Measurements from ENCODE around the gene RAB19.
"Not testable (repeated sequence)": the region's sequence is repeated elsewhere in the genome, so short reads cannot be mapped to it uniquely, and the experiment has no call there.

GRCh38 chr7:140415816-140416215, 12.0 kb downstream of the RAB19 start:
- not testable (repeated sequence) for TF ChIP-seq ZNF274 (IDR thresholded peaks at IDR 0.05; ENCODE audit: low read length); ZNF274 (tag by site-specific recombination; IDR thresholded peaks at IDR 0.05; ENCODE audit: borderline replicate concordance); ZNF23 (tag by site-specific recombination; IDR thresholded peaks at IDR 0.05; ENCODE audit: borderline replicate concordance); CTCF (tag by site-specific recombination; IDR thresholded peaks at IDR 0.05); ZNF621 (tag by site-specific recombination; IDR thresholded peaks at IDR 0.05)
- TF ChIP-seq, protein P1, sequence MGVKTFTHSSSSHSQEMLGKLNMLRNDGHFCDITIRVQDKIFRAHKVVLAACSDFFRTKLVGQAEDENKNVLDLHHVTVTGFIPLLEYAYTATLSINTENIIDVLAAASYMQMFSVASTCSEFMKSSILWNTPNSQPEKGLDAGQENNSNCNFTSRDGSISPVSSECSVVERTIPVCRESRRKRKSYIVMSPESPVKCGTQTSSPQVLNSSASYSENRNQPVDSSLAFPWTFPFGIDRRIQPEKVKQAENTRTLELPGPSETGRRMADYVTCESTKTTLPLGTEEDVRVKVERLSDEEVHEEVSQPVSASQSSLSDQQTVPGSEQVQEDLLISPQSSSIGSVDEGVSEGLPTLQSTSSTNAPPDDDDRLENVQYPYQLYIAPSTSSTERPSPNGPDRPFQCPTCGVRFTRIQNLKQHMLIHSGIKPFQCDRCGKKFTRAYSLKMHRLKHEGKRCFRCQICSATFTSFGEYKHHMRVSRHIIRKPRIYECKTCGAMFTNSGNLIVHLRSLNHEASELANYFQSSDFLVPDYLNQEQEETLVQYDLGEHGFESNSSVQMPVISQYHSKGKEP (tag by site-specific recombination; IDR thresholded peaks at IDR 0.05) = not testable (repeated sequence)
- TF ChIP-seq, protein P2, sequence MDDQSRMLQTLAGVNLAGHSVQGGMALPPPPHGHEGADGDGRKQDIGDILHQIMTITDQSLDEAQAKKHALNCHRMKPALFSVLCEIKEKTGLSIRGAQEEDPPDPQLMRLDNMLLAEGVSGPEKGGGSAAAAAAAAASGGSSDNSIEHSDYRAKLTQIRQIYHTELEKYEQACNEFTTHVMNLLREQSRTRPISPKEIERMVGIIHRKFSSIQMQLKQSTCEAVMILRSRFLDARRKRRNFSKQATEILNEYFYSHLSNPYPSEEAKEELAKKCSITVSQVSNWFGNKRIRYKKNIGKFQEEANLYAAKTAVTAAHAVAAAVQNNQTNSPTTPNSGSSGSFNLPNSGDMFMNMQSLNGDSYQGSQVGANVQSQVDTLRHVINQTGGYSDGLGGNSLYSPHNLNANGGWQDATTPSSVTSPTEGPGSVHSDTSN (CRISPR knock-in tag; IDR thresholded peaks at IDR 0.05) = not testable (repeated sequence)

Measured in HEK293 (cell line).